GM12872 (cell line): Measurements from ENCODE around the gene KRT72.

ENCODE experiments used
- TF ChIP-seq, protein P1 (sequence below): IDR thresholded peaks from 3 replicates; pipeline ENCODE4 v1.5.1; 2011; ENCODE audit warnings: low read depth, mild to moderate bottlenecking, low read length, moderate library complexity; ENCODE audit not compliant: insufficient read depth

The KRT72 gene

DNA sequence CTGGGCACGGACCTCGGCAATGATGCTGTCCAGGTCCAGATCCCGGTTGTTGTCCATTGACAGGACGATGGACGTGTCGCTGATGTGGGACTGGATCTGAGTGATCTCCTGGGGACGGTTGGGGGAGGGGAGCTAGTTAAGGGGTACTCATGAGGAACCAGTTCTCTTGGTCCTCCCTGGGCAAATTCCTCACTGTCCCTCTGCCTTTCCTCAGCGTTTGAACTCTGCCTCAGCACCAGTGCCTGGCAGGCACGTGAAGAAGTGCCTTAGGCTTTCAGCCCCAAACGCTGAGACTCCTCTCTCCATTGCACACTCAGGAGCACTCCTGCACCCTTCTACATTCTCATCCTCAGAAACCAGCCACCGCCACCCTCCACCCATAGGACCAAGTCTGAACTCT, 9.7 kb downstream of the KRT72 start:
- TF ChIP-seq, protein P1, sequence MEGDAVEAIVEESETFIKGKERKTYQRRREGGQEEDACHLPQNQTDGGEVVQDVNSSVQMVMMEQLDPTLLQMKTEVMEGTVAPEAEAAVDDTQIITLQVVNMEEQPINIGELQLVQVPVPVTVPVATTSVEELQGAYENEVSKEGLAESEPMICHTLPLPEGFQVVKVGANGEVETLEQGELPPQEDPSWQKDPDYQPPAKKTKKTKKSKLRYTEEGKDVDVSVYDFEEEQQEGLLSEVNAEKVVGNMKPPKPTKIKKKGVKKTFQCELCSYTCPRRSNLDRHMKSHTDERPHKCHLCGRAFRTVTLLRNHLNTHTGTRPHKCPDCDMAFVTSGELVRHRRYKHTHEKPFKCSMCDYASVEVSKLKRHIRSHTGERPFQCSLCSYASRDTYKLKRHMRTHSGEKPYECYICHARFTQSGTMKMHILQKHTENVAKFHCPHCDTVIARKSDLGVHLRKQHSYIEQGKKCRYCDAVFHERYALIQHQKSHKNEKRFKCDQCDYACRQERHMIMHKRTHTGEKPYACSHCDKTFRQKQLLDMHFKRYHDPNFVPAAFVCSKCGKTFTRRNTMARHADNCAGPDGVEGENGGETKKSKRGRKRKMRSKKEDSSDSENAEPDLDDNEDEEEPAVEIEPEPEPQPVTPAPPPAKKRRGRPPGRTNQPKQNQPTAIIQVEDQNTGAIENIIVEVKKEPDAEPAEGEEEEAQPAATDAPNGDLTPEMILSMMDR = no peak

DNA sequence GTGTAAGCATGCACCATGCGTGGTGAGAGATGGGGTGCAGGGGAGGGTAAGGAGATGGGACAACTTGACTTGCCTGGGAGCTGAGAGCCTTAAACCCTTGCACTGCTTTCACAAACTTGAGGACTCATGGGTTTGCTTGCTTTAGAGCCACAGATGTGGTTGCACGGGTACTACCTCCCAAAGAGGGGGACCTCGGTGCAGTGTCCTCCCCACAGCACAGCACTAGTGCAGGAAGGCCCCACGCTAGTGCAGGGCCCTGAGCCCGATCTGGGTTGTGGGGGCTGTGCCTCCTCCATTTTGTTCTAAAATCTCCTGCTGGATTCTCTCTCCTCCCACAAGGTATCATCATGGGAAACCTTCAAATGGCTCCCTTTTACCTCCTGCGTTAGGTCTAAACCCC, 11.2 kb downstream of the KRT72 start:
- TF ChIP-seq, protein P1 = no peak

DNA sequence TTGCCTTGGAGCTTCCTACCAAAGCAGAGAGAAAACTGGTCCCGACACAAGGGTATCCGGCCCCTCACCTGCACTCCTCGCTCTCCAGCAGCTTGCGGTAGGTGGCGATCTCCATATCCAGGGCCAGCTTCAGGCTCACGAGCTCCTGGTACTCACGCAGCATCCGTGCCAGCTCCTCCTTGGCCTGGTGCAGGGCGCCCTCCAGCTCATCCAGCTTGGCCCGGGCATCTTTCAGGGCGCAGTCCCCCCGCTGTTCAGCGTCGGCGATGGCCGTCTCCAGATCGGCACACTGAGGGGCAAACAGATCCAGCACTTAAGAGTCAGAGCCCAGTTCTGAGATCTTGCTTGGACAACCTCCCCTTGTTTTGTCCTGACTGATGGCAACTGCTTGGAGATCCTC, 13.7 kb downstream of the KRT72 start:
- TF ChIP-seq, protein P1 = no peak

DNA sequence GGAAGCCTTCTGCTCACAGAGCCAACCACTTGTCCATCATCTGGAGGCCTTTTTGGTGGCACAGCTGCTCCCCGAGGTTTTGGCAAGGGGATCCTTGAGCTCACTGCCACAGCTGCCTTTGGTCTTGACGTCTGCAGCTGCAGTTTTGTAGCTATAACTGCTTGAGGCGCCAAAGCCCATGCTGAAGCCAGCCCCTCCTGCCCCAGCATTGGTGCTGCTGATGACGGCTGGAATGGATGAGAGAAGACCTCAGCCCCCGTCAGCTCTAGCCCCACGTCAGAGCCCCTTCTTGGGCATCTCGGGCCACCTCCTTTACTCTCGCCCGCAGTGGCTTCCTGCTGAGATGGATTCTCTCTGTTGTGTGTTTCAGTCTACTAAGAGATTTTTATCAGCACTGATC, 15.3 kb downstream of the KRT72 start:
- TF ChIP-seq, protein P1 = no peak

DNA sequence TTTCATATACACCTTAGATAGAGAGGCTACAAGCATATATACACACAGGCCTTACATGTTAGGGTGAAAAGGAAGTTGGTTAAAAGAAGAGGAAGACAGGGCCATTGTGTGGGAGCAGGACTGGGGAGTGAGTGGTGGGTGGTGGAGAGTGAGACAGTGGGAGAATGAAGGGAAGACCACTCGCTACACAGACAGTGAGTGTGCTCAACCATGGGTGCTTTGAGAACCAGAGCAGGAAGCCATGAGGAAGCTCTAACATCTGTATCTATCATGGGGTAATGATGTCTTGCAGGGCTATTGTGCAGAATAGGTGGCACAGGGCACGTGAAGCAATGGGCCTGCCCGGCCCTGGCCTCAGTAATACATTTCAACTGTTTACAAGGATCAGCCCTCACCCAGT, 16.2 kb downstream of the KRT72 start:
- TF ChIP-seq, protein P1 = no peak

DNA sequence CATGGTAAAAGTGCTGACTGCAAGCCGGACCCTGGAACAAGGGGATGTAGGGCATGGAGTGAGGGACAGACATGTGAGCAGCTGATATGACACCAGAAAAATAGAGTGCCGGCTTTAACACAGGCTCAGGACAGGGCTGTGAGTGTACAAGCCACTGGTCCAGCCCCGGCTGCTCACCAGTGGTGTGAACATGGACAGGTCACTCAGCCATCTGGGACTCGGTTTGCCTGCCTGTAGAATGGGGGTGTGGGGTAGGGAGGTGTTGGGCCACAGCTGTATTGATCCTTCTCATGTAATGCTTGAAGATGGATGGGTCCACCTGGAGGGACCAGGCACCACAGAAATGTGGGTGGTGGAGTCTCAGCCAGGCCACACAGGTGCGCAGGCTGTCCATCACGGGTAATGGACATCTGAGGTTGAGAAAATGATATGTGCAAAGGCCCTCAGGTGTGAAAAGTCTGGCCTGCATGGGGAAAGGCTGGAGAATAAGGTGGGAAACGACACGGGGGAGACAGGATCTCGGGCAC, 17.0 kb downstream of the KRT72 start:
- TF ChIP-seq, protein P1 = no peak

DNA sequence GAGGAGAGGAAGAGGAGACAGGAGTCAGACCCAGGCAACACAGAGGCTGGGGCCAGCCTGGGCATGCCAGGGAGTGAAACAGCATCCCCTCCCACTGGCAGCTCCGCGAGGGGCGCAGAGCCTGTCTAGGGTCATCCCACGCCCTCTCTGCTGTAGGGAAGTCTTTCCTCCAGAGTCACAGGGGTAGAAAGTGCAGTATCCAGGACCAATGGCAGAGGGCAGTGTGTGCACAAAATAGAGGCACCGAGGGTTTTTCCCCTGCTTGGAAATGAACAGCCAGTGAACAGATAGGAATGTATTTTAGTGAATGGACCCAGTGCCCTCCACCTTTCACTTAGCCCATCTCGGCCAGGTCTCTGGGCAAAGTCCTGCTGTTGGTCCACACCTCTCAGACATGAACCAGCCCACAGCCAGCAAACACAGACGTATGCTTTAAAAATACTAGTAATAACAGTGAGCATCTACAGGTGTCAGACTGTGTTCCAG, 18.2 kb downstream of the KRT72 start:
- TF ChIP-seq, protein P1 = peak; percentile 81
